Measurements from ENCODE around the gene SLC13A4.
A peak's percentile ranks its signal among the peaks of the same experiment; 100 is the strongest.
"Not testable (repeated sequence)": the region's sequence is repeated elsewhere in the genome, so short reads cannot be mapped to it uniquely, and the experiment has no call there.

The SLC13A4 gene

GRCh38 chr7:135747366-135747765, 19.4 kb upstream of the SLC13A4 start:
- DNase-seq, result no peak

DNA sequence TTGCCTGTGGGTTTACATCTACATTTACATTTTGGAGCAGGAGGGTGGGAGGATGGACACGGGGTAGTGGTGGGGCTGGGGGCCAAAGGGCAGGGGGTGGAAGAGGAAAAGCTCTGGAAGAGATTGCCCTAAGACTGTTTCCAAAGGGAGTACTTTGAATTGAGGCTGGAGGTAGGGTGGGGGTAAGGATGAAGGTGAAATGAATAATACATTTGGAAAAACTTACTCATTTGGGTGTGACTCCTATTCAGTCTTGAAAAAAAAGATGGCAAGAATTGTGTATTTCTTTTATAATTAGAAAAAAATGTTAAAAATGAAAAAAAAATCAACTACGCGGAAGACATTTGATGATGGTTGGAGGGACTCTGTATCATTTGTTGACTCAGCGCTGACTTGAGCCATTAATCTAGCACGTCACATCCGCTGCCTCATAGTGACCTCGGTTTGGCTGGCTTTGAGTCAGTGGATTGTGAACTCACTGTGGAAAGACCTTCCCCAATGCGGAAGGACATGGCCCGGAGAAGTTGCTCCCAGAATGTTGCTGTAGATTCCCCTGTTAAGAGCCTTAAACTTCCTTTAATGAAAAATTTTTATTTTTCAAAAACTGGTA, 17.8 kb upstream of the SLC13A4 start:
- no peak for DNase-seq

DNA sequence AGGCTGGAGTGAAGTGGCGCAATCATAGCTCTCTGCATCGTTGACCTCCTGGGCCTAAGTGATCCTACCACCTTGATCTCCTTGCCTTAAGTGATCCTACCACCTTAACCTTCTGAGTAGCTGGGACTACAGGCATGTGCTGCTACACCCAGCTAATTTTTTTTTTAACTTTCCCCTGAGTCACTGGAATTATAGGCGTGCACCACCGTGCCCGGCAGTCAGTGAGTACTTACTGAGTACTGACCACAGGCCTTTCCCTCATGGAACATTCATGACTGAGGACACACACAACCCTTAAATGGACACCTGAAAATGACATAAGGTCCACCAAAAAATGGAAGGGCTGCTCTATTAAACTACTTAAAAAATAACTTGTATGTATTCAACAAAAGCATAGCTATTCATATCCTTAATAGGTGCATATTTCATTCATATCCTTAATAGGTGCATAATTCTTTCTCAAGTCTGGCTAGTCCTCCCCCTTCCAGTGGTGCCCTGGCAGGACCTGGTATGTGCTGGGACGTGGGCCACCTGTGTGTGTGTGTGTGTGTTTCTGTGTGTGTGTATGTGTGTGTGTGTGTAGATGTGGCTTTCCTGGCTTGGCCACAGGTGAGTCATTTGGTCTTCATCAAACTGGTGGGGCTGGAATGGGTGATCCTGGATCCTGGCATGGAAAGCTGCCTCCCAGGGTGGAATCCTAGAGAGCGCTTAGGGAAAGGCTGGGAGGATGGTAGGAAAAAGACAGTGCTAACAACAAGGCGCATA, 17.1 kb upstream of the SLC13A4 start:
- DNase-seq, result no peak

DNA sequence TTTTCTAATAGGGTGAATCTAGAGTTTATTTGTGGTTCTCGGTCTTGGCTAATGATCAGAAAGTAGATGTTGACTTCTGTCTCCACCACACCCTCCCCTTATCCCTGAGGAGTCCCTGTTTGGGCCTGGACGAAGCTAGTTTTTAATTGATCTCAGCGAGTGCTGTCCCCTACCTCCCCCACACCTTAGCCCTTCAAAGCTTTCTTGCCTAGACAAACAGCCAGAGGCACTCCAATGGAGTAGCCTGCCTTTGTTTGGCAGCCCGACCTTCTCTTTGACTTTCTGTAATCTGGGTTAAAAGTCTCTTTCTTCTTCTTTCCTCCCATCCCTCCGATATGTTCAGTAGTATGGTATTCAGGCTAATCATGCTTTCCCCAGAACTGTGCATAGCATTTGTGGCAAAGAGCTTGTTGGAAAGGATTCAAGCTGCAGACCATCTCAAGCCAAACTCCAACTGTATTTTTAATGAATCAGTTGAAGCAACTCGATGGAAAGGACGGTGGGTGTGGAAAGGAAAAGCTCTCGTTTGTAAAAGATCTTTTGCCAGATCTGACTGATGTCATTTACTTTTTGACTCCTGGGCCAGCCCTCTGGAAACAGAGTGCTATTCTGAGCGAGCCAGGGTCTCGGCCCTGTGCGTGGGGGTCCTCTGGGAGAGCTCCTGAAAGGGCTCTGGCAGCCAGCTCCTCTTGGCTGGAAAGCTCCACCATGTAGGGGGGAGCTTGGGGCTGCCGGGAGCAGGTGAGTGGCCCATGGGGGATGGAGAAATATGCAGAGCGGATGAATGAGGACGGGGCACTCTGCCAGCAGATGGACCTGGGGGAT, 16.1 kb upstream of the SLC13A4 start:
- DNase-seq, result no peak

- DNase-seq, result no peak
Observed at GRCh38 chr7:135742371-135742770, 14.4 kb upstream of the SLC13A4 start.

GRCh38 chr7:135741905-135742304, 13.9 kb upstream of the SLC13A4 start:
- no peak for DNase-seq

- DNase-seq, result no peak
Observed at GRCh38 chr7:135740889-135741288, 12.9 kb upstream of the SLC13A4 start.

DNA sequence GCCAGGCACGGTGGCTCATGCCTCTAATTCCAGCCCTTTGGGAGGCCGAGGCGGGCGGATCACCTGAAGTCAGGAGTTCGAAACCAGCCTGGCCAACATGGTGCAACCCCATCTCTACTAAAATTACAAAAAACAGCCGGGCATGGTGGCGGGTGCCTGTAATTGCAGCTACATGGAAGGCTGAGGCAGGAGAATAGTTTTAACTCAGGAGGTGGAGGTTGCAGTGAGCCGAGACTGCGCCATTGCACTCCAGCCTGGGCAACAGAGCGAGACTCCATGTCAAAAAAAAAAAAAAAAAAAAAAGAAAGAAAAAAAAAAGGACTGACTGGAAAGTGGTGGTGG, 9.3 kb upstream of the SLC13A4 start:
- not testable (repeated sequence) for DNase-seq

- no peak for DNase-seq
Observed at GRCh38 chr7:135736586-135737305, 8.8 kb upstream of the SLC13A4 start.

GRCh38 chr7:135734343-135734689, 6.3 kb upstream of the SLC13A4 start:
- DNase-seq, result no peak

DNA sequence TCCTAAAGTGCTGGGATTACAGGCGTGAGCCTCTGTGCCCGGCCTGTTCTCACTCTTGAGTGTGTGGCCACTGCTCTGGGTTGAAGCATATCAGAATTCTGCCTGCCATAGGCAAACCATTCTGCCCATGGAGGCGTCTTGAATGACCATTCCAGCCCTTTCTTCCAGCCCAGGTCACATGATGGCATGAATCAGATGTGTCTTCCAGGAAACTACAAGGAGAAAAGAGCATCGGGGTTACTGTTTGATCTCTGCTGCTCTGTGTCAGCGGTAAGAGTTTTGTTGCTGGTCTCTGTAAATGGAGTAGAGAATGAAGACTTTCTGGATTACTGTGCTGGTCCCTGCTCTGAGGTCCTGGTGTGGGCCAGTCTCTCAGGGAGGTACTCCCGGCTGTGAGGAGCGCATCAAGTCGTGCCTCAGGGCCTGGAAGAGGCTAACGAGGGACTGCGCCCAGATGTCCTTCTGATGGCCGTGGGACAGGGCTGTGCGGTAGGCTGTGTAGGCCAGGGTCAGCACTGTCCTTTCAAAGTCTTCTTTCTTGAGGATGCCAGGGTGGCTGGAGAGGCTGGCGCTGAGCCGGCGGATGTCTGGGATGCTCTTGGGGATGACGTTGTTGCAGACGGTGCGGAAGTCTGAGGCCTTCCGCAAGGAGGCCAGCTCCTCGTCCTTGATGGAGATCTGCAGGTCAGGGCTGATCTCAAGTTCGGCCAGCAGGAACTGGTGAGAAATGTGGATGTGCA, 5.8 kb upstream of the SLC13A4 start:
- no peak for DNase-seq

DNA sequence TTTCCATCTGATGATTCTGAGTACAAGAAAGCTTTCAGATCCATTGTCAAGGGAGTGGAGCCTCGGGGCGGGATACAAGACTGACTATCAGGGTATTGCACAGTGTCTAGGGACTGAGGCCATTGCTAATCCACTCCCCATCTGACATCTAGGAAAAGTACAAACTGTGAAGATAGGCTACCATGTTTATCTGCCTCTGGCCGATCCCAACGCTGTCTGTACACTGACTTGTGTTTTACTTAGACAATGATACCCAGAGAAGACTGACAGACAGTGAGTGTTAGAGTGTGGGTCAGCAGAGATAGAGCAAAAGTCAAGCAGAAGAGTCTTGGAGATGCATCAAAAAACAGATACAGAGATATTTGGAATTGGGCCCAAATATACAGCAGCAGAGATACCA, 3.1 kb upstream of the SLC13A4 start:
- no peak for DNase-seq

DNA sequence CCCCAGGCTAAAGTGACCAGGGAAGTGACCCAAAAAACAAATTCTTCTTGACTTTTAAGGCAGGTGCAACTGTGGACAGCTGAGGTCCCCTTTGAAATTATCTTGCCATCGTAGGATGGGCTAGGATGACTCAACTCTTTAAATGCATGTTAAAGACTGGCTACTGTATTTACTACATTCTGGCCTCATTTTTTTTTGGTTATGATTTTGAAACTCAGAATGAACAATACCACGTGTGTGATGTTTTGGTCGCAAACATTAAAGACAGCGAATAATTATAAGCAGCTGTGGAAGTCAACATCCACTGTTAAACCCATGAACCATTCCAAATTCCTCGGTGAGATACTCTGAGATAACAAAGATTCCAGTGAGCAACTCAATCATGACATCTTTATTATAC, 1.2 kb upstream of the SLC13A4 start:
- no peak for DNase-seq

DNA sequence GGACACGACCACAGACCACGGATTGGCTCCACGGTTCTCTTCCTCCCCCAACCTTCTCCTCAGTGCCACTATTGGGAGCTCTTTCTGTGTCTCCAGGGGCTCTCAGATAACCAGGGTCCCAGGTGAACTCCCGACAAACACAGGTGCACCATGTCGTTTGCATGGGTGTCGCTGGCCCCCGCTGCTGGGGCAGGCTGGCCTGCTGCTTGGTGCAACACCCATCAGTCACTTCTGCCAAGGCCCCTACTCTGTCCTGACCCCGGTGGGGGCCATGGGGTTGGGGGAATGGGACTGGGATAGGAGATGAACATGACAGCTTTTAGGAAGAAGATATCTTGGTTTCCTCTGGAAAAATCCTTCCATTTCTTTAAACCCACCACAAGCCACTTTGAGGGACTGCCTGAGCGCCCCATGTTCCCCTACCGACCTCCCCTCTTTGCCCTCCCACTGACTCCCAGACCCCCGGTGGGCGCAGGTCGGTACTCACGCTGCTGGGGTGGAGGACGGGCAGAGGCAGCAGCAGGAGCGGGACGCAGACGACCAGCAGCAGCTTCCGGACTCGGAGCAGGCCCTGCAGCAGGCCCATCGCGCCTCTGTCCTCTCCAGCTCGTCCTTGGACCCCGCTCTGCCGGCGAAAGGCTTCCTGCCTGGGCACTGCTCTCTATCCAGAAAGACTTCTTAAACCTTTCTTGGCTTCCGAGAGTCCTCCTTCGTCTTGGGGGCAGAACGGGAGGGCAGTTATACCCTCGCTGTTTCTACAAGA, 894 bp downstream of the SLC13A4 start:
- no peak for DNase-seq

GRCh38 chr7:135726276-135726788, 1.7 kb downstream of the SLC13A4 start:
- no peak for DNase-seq

- no peak for DNase-seq
Observed at GRCh38 chr7:135723411-135723810, 4.6 kb downstream of the SLC13A4 start.

- DNase-seq, result no peak
Observed at GRCh38 chr7:135721198-135721820, 6.7 kb downstream of the SLC13A4 start.

- DNase-seq, result no peak
Observed at GRCh38 chr7:135719688-135720087, 8.3 kb downstream of the SLC13A4 start.

- peak; percentile 62 for DNase-seq
Observed at GRCh38 chr7:135718794-135719437, 9.1 kb downstream of the SLC13A4 start.

DNA sequence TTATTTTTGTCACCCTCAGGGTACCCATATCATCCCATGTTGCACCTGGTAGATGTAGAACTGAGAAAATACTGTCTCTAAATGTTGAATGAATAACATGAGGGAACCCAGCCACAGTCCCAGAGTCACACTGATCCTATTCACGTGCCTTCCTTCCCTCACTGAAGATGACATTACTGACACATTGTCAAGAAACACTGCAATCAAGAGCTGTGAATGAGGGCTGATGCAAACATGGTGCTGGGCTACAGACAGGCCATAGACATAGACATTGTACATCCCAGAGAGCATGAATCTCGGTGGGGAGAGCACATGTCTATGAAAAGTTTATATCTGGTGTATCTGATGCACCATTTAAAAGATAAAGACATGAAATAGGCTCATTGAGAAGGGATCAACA, 9.8 kb downstream of the SLC13A4 start:
- no peak for DNase-seq

- no peak for DNase-seq
Observed at GRCh38 chr7:135717693-135718092, 10.3 kb downstream of the SLC13A4 start.
